GM19452 (cell line): ENCODE measurements around the gene DIPK2A.

Source experiments
- ATAC-seq: cut with Tn5 transposase; IDR thresholded peaks from one replicate; pipeline ENCODE4 v1.9.1; 2021; ENCODE audit not compliant: unreplicated experiment

The DIPK2A gene

DNA sequence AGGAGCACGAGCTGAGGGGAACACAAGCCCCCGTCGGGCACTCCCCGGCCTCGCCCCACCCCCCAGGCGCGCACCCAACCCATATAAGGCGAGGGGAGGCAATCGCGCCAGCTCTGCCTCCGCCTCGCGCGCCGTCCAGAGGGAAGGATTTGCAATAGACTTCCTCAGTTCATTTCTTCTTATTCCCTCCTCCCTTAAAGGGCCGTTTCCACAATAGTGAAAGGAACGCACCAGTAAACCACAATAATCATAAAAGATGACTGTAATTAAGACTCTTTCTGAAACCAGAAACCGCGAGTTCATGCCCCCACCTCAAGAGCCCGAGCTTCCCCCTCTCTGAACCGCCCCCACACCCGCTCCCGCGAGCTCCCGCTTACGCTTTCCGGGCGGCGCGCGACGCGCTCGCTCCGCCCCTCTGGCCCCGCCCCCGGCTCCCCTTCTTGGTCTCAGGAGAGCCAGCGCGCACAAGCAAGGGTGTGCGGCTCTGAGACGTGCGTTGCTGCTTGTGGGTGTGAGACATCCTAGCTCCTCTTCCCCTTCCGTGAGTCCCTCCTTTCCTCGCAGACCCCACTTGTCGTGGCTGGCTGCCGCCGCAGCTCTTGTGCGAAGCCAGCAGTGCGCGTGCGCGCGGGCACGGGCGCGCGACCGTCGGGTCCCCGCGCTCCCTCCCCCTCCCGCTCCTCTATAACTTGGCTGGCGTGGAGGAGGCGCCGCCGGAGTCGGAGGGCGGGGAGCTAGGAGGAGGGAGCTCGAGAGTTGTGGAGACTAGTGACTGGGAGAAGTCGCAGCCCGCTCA lies at the start of gene DIPK2A:
Gene DIPK2A (plus strand): TSS at position 465 of the 796 bp plus-strand sequence. CDS start 510 bp downstream, outside the sequence.
- ATAC-seq = peak; percentile 61

DNA sequence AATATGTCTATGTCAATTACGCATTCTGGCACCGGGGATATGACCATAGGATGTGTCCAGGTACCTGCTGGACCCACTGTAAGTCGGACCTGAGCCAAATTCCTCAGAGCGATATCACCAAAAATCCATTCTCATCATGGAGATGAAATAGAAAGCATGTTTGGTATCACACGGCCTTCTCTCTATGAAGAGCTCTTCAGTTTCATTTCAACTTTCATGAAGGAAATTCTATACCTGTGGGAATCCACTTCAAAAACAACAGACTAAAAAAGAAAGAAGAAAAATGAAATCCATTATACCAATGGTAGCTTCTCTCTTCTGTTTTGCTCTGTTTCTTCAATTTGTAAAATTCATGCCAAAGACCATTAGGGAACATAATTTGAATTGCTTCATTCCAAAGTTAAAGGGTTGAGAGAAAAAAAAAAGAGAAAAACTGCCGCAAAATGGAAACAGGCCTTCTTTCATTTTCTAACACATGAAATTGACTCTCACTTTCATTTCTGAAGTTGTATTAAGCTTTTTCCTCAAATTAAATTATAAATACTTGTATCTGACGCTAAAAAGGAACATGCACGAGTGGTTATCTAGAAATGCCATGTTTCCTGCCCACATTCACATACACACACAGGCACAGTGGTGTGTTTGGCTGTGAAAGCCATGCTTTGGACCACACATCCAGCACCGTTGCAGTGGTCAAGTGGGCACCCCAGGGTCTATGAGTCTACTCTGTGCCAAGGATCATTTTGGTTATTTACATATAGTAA lies 46.9 kb upstream of the DIPK2A start:
- peak; percentile 56 for ATAC-seq

GRCh38 chr3:143928056-143928455 lies 43.6 kb upstream of the DIPK2A start:
- no peak for ATAC-seq

DNA sequence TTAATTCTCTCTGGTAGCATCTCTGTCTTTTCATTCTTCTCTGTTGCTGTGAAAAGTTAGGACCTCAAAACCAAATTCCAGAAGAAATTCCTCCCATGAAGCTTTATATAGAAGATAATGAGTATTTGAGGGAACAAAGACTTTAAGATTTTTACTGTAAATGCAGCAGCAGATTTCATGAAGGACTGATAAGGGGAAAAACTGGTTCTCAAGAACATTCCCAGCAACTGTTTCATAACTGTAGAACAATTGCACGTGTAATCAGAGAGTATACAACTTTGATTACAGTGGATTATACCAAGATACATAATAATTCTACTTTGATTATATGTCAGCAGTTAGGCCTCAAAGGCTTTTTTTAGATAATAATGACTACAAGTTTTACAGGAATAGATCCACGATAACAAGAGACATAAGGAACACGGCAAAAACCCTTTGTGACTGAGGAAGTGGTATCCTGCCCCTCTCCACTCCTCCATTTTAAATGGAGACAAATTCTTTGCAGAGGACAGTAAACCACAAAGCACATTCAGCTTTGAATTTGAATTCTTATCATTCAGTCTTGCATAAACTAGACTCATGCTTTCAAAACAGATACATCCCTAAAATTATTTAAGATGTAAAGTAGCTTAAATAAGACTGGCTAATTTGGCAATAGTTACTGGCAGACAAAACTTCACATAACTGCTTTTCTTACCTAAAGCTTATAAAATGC lies 42.9 kb upstream of the DIPK2A start:
- ATAC-seq = no peak

DNA sequence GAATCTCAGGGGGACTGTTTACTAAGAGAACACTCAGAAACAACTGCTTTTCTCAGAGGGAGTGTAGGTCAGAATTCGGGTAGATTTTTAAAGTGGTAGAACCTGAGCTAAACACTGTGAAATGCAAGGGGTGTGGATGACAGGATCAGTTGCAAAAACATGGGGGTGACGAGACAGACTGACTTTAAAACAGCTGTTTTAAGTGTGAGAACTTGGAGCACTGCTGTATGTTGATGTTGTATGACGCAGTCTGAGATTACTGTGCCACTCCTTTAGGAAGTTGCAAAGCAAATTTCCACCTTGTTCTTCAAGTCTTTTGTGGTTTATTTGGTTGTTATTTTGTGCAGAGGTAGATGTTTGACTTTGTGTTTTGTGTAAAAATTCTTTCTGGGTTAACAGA lies 36.8 kb upstream of the DIPK2A start:
- ATAC-seq = no peak

- no peak for ATAC-seq
Observed at GRCh38 chr3:143935678-143936077, 35.9 kb upstream of the DIPK2A start.

DNA sequence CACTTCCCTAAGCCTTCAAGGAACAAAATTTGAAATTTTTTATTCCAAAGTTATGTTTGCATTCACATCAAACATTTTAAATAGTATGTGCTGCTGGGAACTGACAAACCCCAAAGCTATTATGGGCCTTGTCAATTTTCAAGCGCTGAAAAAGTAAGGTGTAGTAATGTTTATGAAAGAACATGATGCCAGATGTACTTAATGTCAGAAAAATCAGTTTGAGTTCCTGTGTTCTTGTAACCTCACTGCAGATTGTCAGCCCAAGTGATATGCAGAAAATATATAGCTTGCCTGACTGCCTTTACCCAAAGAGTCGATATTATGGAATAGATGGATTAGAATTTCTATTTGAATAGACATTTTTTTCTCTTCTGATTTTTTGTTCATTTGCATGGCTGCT lies 20.8 kb upstream of the DIPK2A start:
- no peak for ATAC-seq

GRCh38 chr3:143951351-143951971 lies 20.2 kb upstream of the DIPK2A start:
- peak; percentile 76 for ATAC-seq

DNA sequence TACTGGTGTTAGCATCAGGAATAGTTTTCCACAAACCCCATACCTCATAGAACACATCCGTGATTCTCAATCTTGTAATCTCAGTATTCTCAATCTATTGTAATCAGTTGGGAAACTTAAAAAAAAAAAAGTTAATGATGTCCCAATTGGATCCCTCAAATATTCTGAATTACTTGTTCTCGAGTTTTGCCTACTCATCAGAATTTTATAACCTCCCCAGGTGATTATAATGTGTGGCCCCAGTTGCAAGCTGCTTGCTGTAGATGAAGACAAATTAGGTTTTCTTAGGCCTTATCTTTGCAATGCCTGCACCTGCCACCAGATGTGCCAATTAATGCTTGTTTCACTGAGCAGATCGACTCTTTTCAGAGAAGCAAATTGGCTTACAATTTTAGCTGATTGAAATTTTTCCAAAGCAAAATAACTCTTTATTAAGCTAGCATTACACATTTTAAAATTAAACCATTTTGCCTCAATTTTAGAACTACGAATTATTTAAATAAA lies 19.0 kb upstream of the DIPK2A start:
- ATAC-seq = no peak

- ATAC-seq = no peak
Observed at GRCh38 chr3:143955113-143955512, 16.5 kb upstream of the DIPK2A start.

DNA sequence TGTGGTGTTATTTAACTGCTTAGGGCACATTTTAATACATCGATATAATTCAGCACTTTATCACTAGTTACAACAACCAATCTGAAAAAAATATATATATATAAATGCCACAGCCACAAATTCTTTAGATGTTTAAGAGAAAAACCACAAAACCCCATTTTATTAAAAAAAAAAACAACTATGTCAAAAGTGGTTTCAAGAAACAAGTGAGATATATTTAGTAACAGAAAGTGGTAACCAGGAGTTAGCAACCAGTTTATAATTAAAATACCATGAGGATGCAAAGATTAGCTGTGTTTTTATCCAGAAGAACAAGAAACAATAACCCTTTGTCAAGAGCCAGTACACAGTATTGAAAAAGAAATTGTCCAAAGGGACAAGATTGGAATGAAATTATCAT lies 14.8 kb upstream of the DIPK2A start:
- no peak for ATAC-seq

GRCh38 chr3:143957453-143957852 lies 14.2 kb upstream of the DIPK2A start:
- no peak for ATAC-seq

DNA sequence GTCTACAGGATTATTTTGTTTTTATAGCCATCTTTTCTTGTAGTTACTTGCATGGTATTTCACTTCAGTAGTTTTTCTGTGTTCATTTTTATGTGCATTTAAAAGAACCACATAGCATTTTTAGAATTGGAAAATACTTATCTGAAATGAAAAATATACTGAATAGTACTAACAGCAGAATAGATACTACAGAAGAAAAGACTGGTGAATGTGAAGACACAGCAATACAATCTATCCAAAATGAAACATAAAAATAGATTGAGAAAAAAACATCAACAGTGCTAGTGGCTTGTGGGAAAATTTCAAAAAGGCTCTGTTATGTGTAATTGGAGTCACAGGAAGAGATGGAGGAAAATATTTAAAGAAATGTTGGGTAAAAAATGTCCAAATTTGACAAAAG lies 12.7 kb upstream of the DIPK2A start:
- no peak for ATAC-seq

- no peak for ATAC-seq
Observed at GRCh38 chr3:143961342-143961741, 10.3 kb upstream of the DIPK2A start.

GRCh38 chr3:143963946-143964345 lies 7.7 kb upstream of the DIPK2A start:
- ATAC-seq = no peak

DNA sequence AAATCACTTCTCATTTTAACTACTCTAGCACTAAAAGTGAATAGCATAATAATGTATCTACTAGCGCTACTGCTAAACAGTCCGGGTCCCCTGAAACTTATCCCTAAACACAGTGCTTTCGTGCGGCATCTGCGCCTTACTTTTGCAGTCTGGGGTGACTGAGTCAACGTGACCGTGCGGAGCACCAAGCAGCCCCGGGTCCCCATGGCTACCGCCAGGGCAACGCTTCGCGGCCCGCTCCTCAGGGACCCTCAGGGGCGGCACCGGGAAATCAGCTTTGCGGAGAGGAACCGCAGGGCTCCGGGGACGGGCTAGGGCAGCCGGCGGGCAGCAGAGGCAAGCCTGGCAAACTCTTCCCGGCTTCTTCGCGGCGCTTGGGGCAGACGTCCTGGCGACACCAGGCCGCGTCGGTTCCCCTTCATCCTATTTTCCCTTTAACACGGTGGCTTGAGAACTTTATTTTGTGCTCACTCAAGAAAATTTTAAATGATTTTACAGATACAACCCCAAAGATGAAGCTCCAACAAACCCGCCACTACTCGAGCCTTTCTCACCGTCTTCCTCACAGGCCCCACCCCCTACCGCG lies 757 bp upstream of the DIPK2A start:
- peak; percentile 13 for ATAC-seq

DNA sequence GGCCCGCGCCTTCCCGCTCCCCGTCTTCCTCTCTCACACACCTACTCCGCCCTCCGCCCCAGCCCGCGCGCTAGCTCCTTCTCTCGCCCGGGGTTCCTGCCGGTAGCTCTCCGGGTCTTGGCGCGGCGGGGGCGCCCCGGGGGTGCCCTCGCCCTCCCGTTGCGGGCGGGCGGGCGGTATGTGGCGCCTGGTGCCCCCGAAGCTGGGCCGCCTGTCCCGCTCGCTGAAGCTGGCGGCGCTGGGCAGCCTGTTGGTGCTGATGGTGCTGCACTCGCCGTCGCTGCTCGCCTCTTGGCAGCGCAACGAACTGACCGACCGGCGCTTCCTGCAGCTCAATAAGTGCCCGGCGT lies 507 bp downstream of the DIPK2A start:
- no peak for ATAC-seq

DNA sequence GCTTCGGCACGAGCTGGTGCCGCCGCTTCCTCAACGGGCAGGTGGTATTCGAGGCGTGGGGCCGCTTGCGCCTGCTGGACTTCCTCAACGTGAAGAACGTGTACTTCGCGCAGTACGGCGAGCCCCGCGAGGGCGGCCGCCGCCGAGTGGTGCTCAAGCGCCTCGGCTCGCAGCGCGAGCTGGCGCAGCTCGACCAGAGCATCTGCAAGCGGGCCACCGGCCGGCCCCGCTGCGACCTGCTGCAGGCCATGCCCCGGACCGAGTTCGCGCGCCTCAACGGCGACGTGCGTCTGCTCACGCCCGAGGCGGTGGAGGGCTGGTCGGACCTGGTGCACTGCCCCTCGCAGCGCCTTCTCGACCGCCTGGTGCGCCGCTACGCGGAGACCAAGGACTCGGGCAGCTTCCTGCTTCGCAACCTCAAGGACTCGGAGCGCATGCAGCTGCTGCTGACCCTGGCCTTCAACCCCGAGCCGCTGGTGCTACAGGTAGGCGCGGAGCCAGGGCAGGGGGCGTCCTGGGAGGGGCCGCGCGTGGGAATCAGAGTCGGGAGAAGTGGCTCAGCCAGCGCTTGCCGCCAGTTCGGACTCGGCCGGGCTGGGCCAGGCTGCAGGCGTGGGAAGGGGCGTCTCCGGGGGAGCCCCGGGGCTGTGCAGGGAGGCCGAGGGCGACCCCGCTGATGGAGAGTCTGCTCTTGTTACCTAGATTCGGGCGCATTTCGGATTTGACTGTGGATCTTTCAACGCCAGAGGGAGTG lies 1.1 kb downstream of the DIPK2A start:
- peak; percentile 30 for ATAC-seq

DNA sequence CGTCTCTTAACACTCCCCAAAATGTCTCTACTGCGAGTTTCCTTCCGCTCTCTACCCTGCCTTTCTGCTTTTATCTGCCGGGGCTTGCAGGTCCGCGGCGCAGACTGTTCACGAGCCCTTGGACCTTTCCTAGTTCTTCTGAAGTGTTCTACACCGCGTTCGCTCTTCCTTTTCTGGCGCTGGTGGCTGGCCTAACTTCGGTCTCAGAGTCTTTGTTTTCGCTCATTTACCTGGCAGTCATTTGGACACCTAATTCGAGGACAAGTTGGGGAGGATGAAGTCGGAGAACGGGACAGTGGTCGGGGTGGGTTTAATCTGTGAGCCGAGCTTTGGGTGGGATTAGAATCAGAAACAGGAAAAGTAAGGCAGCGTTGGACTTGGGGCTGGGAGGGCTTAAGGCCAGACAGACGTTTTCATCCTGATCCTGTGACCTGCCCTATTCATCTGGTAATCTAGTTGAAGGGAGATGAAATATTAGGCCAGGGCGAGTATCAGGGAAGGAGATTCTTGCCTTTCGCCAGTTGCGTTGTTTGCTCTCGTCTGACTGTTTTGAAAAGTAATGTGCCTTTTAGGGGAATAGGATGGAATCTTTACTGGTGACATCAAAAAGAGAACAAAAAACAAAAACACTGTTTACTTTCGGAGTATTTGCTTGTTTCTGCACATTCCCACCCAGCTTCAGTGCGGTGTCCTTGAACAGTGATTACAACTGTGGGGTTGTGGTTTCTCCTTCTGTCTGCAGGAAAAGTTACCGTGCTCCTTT lies 1.8 kb downstream of the DIPK2A start:
- no peak for ATAC-seq
